Stimulated activated CD8-positive, alpha-beta memory T cell treated with anti-CD3 and anti-CD28 coated beads, Interleukin-12 subunit alpha, Interleukin-12 subunit beta, amount 100 ng/mL, for 1 hour (primary cell): ENCODE measurements around the gene CCDC149.

ENCODE experiments used
- DNase-seq: peaks from one replicate; pipeline ENCODE4 v3.0.0-alpha.2; 2020; ENCODE audit warnings: low read depth

The CCDC149 gene

DNA sequence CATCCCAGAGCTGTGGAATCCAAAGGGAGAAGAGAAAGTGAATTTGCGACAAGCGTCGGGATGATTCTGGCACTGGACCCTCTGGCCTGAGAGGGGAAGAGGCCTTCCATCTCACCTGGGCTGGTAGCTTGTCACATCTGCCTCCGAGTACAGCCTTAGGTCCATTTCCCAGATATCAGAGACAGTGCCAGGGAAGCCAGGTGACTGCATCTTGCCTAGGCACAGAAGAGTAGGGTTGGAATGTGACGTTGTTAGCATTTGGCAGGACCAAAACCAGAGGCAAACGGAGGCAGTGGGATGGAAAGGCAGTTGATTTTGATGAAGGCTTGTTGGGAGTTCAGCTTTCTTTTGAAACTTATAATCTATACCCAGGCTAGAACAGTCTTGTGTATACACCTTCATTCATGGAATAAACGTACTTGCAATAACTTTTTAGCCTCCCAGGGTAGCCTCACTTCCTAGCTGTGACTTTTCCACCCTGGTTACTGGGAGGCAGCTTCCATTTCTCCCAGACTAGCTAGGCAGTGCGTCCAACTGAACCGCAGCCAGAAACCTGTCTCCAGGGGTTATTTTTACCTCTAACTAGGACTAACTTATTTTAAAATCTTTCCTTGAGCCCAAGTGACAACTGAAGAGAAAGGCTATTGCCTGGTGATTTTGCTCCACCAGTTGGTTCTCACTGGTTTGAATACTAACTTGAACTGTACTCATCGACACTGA, 111.5 kb downstream of the CCDC149 start:
- no peak for DNase-seq

DNA sequence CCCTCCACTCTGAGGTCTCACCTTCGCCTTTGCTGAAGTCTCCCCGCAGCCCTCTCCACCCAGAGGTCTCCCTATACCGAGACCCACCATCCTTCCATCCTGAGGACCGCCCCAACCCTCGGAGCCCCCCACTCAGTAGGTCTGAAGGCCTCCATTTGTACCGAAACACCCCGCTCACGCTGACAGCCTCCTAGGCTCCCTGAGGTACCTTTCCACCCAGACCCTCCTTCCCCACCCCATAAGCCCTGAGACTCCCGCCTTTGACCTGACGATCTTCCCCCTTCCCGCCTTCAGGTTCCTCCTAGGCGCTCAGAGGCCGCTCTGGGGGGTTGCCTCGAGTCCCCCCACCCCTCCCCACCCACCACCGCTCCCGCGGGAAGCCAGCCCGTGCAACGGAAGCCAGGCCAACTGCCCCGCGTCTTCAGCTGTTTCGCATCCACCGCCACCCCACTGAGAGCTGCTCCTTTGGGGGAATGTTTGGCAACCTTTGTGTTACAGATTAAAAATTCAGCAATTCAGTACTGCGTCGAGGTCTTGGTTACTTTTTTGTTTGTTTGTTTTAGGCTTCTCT, 112.4 kb downstream of the CCDC149 start:
- no peak for DNase-seq

GRCh38 chr4:24799544-24800324, 113.1 kb downstream of the CCDC149 start:
- DNase-seq = no peak

GRCh38 chr4:24799196-24799543, 113.7 kb downstream of the CCDC149 start:
- DNase-seq = no peak

DNA sequence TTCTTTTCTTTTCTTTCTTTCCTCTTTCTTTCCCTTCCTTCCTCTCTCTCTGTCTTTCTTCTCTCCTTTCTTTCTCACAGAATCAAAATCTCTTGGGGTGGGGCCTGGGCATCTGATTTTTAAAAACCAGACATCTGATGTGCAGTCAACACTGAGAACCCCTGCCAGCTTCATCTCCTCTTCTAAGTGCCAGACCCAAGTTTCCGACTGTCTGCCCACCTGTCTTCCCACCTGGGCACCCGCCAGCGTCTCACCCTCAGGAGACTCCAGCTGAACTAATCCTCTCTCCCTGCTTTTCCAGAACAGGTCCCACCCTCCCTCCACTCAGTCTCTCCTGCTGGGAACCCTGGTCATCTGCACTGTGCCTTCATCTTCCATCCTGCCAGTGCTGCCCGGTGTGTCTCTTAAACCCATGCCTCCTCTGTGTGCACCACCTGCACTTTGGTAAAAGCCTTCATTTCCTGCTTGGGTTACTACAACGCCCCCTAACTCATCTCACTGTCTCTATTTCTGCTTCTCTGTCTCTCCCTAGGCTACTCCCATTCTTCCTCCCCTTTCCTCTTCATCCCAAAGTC, 114.7 kb downstream of the CCDC149 start:
- no peak for DNase-seq

GRCh38 chr4:24796620-24797019, 116.2 kb downstream of the CCDC149 start:
- DNase-seq = no peak

- DNase-seq = no peak
Measured at GRCh38 chr4:24795666-24796381, 117.0 kb downstream of the CCDC149 start.

- DNase-seq = no peak
Measured at GRCh38 chr4:24794916-24795665, 117.8 kb downstream of the CCDC149 start, which contains the start of gene SOD3. Gene SOD3, plus strand, starts transcription at chr4:24795573. Its CDS starts 3,949 bp downstream, at chr4:24799522.

- no peak for DNase-seq
Measured at GRCh38 chr4:24794480-24794879, 118.4 kb downstream of the CCDC149 start.

DNA sequence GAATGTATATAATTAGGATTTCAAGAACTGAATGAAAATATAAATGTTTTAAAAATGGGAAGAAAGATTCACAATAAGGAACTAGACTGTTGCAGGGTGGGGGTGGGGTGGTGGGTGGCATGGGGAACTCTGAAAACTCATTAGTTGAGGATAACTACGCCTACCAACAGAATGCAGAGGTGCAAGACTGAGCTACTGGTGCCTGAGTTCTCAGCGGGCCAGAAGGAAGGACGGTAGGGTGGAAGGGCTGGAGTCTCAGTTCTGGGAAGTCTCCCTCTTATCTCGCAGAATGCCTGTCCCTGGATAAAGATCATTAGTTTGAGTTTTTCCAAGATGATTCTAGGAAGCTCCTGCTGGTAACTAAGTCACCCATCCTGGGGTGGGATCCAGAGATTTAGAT, 118.8 kb downstream of the CCDC149 start:
- DNase-seq = no peak

- DNase-seq = no peak
Measured at GRCh38 chr4:24793219-24794005, 119.4 kb downstream of the CCDC149 start.

GRCh38 chr4:24792552-24792951, 120.3 kb downstream of the CCDC149 start:
- no peak for DNase-seq

GRCh38 chr4:24791043-24791442, 121.8 kb downstream of the CCDC149 start:
- DNase-seq = no peak

DNA sequence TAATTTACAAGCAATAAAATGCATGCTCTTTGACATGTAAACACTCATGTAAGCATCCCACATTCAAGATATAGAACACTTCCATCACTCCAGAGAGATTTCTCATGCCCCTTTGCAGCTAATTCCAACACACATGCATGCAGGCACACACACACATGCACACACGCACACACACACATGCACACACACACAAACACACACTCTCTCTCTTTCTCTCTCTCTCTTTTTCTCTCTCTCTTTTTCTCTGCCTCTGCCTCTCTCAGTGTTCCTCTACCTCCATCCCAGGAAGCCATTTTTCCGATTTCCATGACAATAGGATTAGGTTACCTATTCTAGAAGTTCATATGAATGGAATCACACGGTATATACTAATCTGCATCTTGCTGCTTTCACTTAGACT, 129.3 kb downstream of the CCDC149 start:
- no peak for DNase-seq

- no peak for DNase-seq
Measured at GRCh38 chr4:24781999-24782745, 130.7 kb downstream of the CCDC149 start.

DNA sequence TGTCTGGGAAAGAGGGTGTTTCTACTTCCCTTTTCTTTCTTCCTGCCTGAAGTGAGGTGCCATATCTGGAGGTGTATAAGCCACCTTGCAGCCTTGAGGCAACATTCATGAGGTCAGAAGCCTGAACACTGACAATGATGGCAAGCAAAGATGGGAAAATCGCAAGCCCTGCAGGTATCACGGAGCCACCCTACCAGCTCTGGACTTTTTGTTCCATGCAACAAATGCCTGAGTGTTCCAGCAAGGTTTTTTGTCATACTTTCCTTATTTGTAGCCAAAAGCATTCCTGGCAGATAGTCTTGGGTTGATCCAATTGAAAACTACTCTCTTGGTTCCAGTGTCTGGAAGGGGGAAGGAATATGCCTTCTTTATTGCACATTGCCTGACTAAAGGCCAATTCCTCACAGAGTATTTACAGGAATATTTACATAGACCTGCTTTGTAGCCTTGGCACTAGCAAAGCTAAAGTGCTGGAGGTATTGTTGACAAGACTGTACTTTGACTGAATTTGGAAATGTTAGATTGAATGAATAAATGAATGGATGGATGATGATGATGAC, 131.8 kb downstream of the CCDC149 start:
- no peak for DNase-seq

DNA sequence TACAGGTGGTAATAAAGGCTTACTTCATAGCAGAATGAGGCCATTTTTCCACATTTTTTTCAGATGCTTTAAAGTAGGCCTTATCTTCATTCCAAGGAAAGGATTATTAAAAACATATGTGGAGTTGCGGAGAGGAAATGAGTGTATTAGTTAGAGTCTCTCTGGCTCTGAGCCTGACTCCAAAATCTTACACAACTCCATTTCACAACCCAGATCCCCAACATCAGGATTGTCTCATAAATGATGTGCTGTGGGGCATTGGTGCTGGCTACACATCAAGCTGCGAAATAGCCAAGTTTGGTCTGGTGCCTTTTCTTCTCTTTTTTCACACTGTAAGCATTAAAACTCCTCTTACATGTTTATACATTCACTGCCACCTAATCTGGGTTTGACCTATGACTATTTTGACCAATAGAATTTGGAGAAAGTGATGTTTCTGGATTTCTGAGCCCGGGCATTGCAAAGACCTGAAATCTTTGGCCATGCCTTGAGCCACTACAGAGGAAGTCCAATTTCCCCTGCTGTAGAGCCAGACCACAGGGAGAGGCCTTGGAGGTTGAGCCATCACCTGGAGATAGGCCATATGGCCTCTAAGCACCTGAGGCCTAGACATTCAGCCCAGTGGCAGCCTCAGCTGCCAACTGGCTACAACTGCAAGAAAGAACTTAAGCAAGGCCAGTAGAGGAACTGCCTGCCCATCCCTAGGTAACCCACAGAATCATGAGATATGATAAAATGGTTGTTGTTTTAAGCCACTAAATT, 134.2 kb downstream of the CCDC149 start:
- DNase-seq = no peak

DNA sequence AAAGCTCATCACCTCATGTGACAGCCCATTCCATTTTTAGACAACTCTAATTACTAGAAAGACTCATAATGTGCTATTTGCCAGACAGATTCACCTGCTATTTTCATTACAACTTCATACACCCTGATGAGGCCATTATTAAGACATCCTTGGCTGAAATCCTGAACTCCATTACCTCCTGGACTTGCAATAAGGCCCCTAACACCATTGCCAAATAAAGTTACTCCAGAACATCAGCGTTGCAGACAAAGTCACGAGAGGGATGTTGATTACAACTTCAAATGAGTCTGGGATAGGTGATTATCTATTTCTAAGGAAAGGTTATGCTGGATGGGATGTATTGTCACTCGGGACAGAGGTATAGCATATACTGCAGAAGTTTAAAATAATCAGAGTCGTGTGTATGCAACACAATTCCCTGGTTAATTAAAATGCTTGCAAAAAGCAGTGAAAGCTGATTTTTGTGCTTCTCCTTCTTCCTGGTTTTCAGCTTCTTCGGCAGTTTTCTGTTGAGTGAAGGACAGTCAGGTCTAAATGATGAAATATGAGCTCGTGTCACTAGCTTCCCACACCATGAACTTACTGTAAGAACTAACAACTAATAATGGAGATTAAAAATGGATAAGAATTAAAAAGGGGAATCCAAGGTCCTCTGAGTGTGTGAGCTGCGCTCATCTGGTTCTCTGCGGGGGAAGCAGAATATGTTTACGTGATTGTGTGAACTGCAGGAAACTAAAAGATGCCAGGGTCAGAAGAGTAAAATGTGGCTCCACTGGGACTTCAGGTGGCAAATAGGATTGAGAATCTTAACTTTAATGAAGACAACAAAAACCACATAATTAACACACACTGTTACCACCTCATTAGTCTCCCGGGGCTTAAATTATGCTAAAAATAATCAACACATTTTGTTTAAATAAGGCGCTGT, 135.0 kb downstream of the CCDC149 start:
- DNase-seq = no peak
